H9 (cell line): Measurements from ENCODE around the gene GJB5. TPM values are rescaled to one million over a fixed set of nuclear protein-coding genes. Genes with fewer than 3 reads are reported as not detected.

Experiments
- DNase-seq: peaks from one replicate; pipeline ENCODE4 v3.0.0-alpha.2; 2017
- H2AFZ ChIP-seq: one replicate; pipeline ENCODE4 v1.6.1; 2013; ENCODE audit warnings: mild to moderate bottlenecking, low read length, control low read depth, moderate library complexity
- H2AK5ac ChIP-seq: 2 replicates; pipeline ENCODE4 v1.6.1; 2013; ENCODE audit warnings: low read length, control low read depth, mixed read lengths; ENCODE audit not compliant: insufficient read length
- H2BK120ac ChIP-seq: one replicate; pipeline ENCODE4 v1.6.1; 2013; ENCODE audit warnings: low read depth, mild to moderate bottlenecking, low read length, control low read depth, inconsistent platforms; ENCODE audit not compliant: poor library complexity, severe bottlenecking
- H2BK12ac ChIP-seq: 2 replicates; pipeline ENCODE4 v1.6.1; 2013; ENCODE audit warnings: low read length, control low read depth, mixed read lengths, low read depth; ENCODE audit not compliant: insufficient read length
- H2BK15ac ChIP-seq: 2 replicates; pipeline ENCODE4 v1.6.1; 2013; ENCODE audit warnings: low read depth, low read length, control low read depth
- H2BK20ac ChIP-seq: one replicate; pipeline ENCODE4 v1.6.1; 2013; ENCODE audit warnings: low read depth, mild to moderate bottlenecking, low read length, control low read depth, inconsistent platforms; ENCODE audit not compliant: poor library complexity, severe bottlenecking
- H2BK5ac ChIP-seq: 2 replicates; pipeline ENCODE4 v1.6.1; 2013; ENCODE audit warnings: low read length, control low read depth, mixed read lengths; ENCODE audit not compliant: insufficient read length
- H3K14ac ChIP-seq: 2 replicates; pipeline ENCODE4 v1.6.1; 2013; ENCODE audit warnings: low read length, control low read depth; ENCODE audit not compliant: insufficient read depth
- H3K18ac ChIP-seq: 2 replicates; pipeline ENCODE4 v1.6.1; 2013; ENCODE audit warnings: low read depth, mild to moderate bottlenecking, mixed read lengths, low read length, control low read depth; ENCODE audit not compliant: insufficient read length
- H3K23ac ChIP-seq: 2 replicates; pipeline ENCODE4 v1.6.1; 2013; ENCODE audit warnings: low read length, control low read depth, mixed read lengths, low read depth; ENCODE audit not compliant: insufficient read length
- H3K23me2 ChIP-seq: 2 replicates; pipeline ENCODE4 v1.6.1; 2013; ENCODE audit warnings: low read depth, mild to moderate bottlenecking, mixed read lengths, low read length, control low read depth; ENCODE audit not compliant: insufficient read length, poor library complexity, severe bottlenecking
- H3K27ac ChIP-seq: 2 replicates; pipeline ENCODE4 v1.5.1; 2013; ENCODE audit warnings: low read length, control low read depth, mixed read lengths, low read depth; ENCODE audit not compliant: insufficient read length
- H3K27me3 ChIP-seq: 2 replicates; pipeline ENCODE4 v1.6.1; 2013; ENCODE audit warnings: low read length, control low read depth, inconsistent platforms; ENCODE audit not compliant: insufficient read depth
- H3K4ac ChIP-seq: 2 replicates; pipeline ENCODE4 v1.6.1; 2013; ENCODE audit warnings: low read depth, mild to moderate bottlenecking, control low read depth, inconsistent platforms, low read length, moderate library complexity
- H3K4me1 ChIP-seq: 2 replicates; pipeline ENCODE4 v1.6.1; 2013; ENCODE audit warnings: low read length, control low read depth, inconsistent platforms; ENCODE audit not compliant: insufficient read depth
- H3K4me2 ChIP-seq: 2 replicates; pipeline ENCODE4 v1.6.1; 2013; ENCODE audit warnings: low read length, control low read depth, mixed read lengths; ENCODE audit not compliant: insufficient read length, insufficient read depth
- H3K56ac ChIP-seq: 2 replicates; pipeline ENCODE4 v1.6.1; 2013; ENCODE audit warnings: low read depth, mild to moderate bottlenecking, mixed read lengths, low read length, control low read depth; ENCODE audit not compliant: insufficient read length
- H3K79me1 ChIP-seq: 2 replicates; pipeline ENCODE4 v1.6.1; 2013; ENCODE audit warnings: low read depth, mild to moderate bottlenecking, moderate library complexity, low read length, control low read depth, inconsistent platforms; ENCODE audit not compliant: insufficient read depth, poor library complexity, severe bottlenecking
- H3K79me2 ChIP-seq: 2 replicates; pipeline ENCODE4 v1.6.1; 2013; ENCODE audit warnings: low read length, control low read depth, inconsistent platforms; ENCODE audit not compliant: insufficient read depth
- H3K9ac ChIP-seq: 2 replicates; pipeline ENCODE4 v1.6.1; 2013; ENCODE audit warnings: low read length, control low read depth, mixed read lengths; ENCODE audit not compliant: insufficient read length; ENCODE audit errors: extremely low read depth
- H3K9me3 ChIP-seq: one replicate; pipeline ENCODE4 v1.6.1; 2013; ENCODE audit warnings: low read depth, low read length, inconsistent platforms; ENCODE audit not compliant: control insufficient read depth
- H3T11ph ChIP-seq: one replicate; pipeline ENCODE4 v1.6.1; 2013; ENCODE audit warnings: mild to moderate bottlenecking, low read length, control low read depth, inconsistent platforms
- H4K20me1 ChIP-seq: one replicate; pipeline ENCODE4 v1.6.1; 2013; ENCODE audit not compliant: control insufficient read depth, insufficient read length, insufficient read depth
- H4K5ac ChIP-seq: 2 replicates; pipeline ENCODE4 v1.6.1; 2013; ENCODE audit warnings: low read depth, mild to moderate bottlenecking, mixed read lengths, low read length, control low read depth; ENCODE audit not compliant: insufficient read length
- H4K8ac ChIP-seq: replicated peaks from 2 replicates; pipeline ENCODE4 v1.6.1; 2013; ENCODE audit warnings: low read length, control low read depth, mixed read lengths, low read depth; ENCODE audit not compliant: insufficient read length
- H4K91ac ChIP-seq: 2 replicates; pipeline ENCODE4 v1.6.1; 2013; ENCODE audit warnings: low read depth, mild to moderate bottlenecking, moderate library complexity, mixed read lengths, low read length, control low read depth; ENCODE audit not compliant: insufficient read length
- H3K27ac Mint-ChIP-seq, 3 experiments: 2 replicates in 2 of 3; 3 replicates in 1 of 3; pipeline ENCODE4 v1.8.0; 2020 to 2021; ENCODE audit warnings: mixed read lengths in 3 of 3, mild to moderate bottlenecking in 1 of 3, moderate library complexity in 1 of 3
- H3K27me3 Mint-ChIP-seq: 2 replicates; pipeline ENCODE4 v1.8.0; 2021; ENCODE audit warnings: low read depth, mild to moderate bottlenecking, moderate library complexity, mixed read lengths
- H3K36me3 Mint-ChIP-seq, 3 experiments: 2 replicates in 2 of 3; 3 replicates in 1 of 3; pipeline ENCODE4 v1.8.0; 2020 to 2021; ENCODE audit warnings: low read depth in 3 of 3, mixed read lengths in 3 of 3; ENCODE audit not compliant: insufficient read depth in 1 of 3
- H3K4me1 Mint-ChIP-seq, 2 experiments: 2 replicates each; pipeline ENCODE4 v1.8.0; 2020; ENCODE audit warnings: mixed read lengths in 2 of 2
- H3K4me3 Mint-ChIP-seq, 2 experiments: 2 replicates in 1 of 2; 3 replicates in 1 of 2; pipeline ENCODE4 v1.8.0; 2020 to 2021; ENCODE audit warnings: mild to moderate bottlenecking in 2 of 2, mixed read lengths in 2 of 2, moderate library complexity in 1 of 2
- H3K9me3 Mint-ChIP-seq, 2 experiments: 2 replicates in 1 of 2; 3 replicates in 1 of 2; pipeline ENCODE4 v1.8.0; 2020; ENCODE audit warnings: mild to moderate bottlenecking in 2 of 2, mixed read lengths in 2 of 2, moderate library complexity in 1 of 2
- CTCF ChIP-seq: fragments of 200-600 bp; sonication (generic); conservative IDR thresholded peaks from 3 replicates; pipeline ENCODE4 v1.8.0; 2021; ENCODE audit warnings: antibody characterized with exemption, mild to moderate bottlenecking
- WGBS: extraction: QIAGEN DNeasy Blood & Tissue Kit; methylation state at CpG from one replicate; pipeline ENCODE4 v1.1.7; 2013; ENCODE audit warnings: missing lambda C conversion rate, low lambda C conversion rate, mixed read lengths; ENCODE audit not compliant: insufficient read length; ENCODE audit errors: extremely low coverage; 5-methylcytosine and 5-hydroxymethylcytosine counted together
- total RNA-seq: library from RNA; stranded (reverse); gene quantifications from 2 replicates; pipeline ENCODE4 v1.2.1, GENCODE V29; 2021

GJB5 gene
- total RNA-seq, 1 experiment from 2014 or later: 0.22 TPM

GRCh38 chr1:34713443-34713842 is 41.4 kb upstream of the GJB5 start:
- Histone ChIP-seq H2BK12ac (no peak overlapping the region), H4K20me1 (no peaks in the 10 kb centered on the region), H2AFZ (no peak overlapping the region), H3K9me3 (no peaks in the 10 kb centered on the region), H3K27ac (no peak overlapping the region), H4K5ac (no peak overlapping the region), H3K79me1 (no peaks in the 10 kb centered on the region), H3K23ac (no peak overlapping the region), H3K14ac (no peak overlapping the region), H3K27me3 (no peaks in the 10 kb centered on the region; the same call in 1 of the 2 replicates), H2BK20ac (no peak overlapping the region), H3K4ac (no peak overlapping the region), H3K18ac (no peak overlapping the region), H3K79me2 (no peaks in the 10 kb centered on the region), H3K9ac (no peak overlapping the region), H3K4me1 (no peaks in the 10 kb centered on the region), H2AK5ac (no peak overlapping the region), H2BK15ac (no peak overlapping the region), H3K56ac (no peak overlapping the region), H3K23me2 (no peaks in the 10 kb centered on the region), H4K91ac (no peak overlapping the region), H2BK5ac (no peak overlapping the region), H2BK120ac (no peak overlapping the region), H4K8ac (no peak overlapping the region), H3T11ph (no peak overlapping the region), H3K4me2 (no peak overlapping the region)
- TF ChIP-seq CTCF: no peak
- H3K4me3 Mint-ChIP-seq: no peak overlapping the region
- no CpG with 5 or more reads among the region's 6 CpGs for WGBS
- no peaks in the 10 kb centered on the region; a peak in 1 of 7 replicates for H3K36me3 Mint-ChIP-seq
- H3K27me3 Mint-ChIP-seq: peaks cover 18% of the 10 kb centered on the region
- H3K9me3 Mint-ChIP-seq: no peaks in the 10 kb centered on the region; a peak in 1 of 5 replicates
- no peak overlapping the region for H3K27ac Mint-ChIP-seq
- peaks cover 0 to 3% of the 10 kb centered on the region in 2 experiments; a peak in 1 of 4 replicates for H3K4me1 Mint-ChIP-seq
- DNase-seq: no peak
